DMS153 (cell line): ENCODE data around the gene DOCK9.
A peak's percentile ranks its signal among the peaks of the same experiment; 100 is the strongest.

Source experiments
- DNase-seq: peaks from one replicate; lab custom pipeline; 2025; lab: John Stamatoyannopoulos, UW

The DOCK9 gene

GRCh38 chr13:98976941-98977340 is 923 bp downstream of the DOCK9 start:
- DNase-seq = no peak

DNA sequence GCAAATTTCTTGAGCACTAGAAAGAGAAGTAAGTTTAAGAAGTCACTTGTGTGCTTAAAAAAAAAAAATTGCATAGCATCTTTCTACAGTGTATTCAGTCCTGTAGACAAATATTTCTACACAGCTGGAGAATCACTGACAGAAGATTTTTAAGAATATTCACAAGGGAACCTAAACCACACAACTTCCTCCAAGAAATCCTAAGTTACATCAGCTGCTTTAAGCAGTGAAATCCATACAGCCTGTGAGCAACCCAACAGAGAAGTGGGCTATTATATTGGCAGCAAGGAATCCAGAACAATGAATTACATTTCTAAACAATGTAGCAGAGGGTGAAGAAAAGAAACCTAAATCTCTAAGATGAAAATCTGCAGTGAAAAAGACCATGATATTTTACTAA is 1.5 kb downstream of the DOCK9 start:
- DNase-seq = no peak

DNA sequence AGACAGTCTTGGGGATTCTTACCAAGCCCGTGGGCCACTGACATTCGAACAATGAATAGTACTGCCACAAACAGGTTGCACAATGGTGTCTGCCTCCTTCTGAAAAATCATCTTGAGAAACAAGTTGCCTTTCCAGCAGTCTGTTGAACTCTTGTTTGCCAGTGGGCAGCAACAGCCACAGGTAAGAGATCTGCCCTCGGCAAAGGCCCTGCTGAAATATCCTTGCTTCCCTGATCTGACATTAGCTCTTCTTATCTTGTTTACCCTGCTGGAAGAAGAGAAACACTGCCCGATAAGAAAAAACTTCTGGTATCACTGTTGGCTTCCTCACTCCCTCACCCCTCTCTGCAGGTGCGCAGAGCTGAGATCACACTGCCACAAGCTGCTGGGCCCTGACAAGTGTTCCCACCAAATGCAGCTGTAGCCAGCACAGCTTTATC is 2.0 kb downstream of the DOCK9 start:
- DNase-seq = no peak

GRCh38 chr13:98974053-98974452 is 3.8 kb downstream of the DOCK9 start:
- no peak for DNase-seq

GRCh38 chr13:98972627-98973026 is 5.2 kb downstream of the DOCK9 start:
- DNase-seq = no peak

DNA sequence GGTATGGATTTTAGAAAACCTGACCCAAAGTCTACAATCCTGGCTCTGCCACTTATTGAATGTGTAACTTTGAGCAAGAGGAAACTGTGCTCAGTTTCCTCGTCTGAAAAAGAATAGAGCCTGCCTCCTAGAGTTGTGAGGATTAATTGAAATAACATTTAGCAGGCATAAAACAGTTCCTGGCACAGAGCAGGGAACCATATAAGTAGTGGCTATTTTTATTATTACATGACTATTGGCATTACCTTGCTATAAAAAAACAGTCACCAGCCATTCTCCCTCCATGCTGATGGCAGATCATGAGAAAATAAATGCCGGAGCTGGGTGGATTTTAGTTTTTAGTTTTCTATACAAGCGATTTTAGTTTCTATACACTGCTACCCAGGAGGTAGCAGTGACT is 5.8 kb downstream of the DOCK9 start:
- DNase-seq = no peak

DNA sequence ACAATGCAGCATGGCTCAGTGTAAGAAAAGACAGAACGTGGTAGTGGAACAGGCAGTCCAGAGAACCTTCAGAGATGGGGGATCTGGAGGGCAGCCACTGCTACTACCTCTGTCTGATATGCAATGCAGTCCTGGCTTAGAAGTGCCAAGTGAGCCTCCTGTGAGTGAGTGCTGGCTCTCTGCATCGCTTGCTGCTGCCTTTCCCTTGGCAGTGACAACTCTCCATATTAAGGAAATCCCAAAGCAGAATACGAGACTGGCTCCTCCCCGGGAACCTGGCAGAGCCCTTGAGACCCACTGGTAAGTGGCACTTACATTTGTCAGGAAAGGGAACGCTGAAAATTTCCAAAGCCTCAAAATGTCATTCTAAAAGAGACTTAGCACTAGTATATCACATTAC is 7.5 kb downstream of the DOCK9 start:
- no peak for DNase-seq

DNA sequence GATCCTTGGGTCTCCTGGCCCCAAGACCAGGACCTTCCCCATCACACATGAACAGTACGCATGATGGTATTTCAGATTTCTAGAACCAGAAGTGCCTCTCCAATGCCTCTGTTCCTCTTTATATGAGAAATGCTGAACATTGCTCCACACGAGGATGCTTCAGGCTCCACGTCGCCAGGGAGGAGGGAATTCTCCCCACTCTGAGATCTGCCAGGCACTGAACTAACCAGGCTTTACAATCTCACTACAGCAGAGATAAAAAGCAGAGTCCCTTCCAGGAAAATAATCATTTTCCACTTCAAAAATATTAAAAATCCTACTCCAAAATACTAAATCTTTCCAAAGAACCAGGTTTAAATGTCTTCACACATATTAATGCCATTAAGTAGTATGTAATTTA is 10.4 kb downstream of the DOCK9 start:
- DNase-seq = no peak

DNA sequence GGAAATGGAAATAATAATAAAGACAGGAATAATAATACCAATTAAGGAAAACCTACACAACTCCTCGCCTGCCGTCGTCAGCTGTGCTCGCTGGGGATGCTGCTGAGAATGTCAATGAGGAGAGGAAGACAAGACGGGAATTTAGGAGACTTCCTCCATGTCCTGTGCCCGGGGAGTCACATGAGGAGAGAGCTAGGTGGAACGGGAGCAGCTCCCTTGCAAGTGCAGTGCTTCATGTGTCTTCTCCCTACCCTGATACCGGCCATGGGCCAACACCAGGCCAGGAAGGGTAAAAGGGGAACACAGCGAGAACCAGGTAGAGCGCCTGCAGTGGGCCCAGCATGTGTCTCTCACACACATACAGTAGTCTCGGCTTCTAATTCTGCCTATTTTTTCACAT is 11.8 kb downstream of the DOCK9 start:
- no peak for DNase-seq

DNA sequence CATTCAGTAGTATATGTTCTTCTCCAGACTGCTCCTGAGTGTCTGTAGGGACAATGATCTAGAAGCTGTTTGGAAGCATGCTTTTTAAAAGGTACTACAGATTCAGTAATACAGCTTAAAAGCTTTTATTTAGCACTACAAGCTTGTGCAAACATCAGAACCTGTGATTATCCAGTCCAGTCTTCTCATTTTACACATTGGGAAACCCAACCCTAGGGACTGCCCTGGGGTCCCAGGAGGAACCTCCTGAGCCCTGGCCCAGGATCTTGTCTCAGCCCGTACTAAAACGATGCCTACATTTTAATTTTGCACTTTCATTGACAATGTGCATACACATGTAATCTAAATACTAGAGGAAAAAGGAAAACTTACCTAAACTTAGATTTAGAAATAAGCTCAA is 12.5 kb downstream of the DOCK9 start:
- DNase-seq = peak; percentile 54

GRCh38 chr13:98963917-98964316 is 13.9 kb downstream of the DOCK9 start:
- DNase-seq = no peak

DNA sequence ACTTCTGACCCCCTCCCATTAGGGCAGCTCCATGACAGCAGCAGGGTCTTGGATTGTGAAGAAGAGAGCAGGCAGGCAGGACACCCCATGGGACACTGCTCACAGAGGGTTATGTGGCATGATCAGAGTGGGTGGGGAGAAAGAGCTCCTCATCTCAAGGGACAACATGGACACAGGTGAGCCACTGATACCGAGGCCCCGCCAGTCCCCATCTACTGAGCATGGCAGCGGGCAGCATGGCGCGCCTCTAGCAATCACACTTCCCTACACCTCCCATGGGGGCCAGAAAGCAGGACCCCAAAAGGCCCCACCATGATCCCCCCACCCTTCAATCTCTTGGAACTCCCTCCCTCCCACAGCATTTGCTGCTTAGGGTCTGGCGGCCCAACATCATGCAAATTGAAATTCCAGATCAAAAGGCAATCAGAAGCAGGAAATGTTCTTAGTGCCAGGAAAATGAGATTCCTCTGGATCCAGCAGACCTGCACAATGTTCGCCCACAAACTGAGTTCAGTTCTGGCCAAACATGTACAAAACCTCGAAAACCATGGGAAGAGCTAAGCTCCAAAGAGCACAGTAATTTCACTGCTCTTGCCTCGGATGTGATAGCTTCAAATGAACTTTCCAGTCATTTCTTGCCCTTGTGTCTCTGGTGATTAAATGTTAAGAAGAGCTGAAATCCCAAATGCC is 14.8 kb downstream of the DOCK9 start:
- DNase-seq = no peak

- no peak for DNase-seq
These were observed 16.3 kb downstream of the DOCK9 start for GRCh38 chr13:98961503-98962105.

DNA sequence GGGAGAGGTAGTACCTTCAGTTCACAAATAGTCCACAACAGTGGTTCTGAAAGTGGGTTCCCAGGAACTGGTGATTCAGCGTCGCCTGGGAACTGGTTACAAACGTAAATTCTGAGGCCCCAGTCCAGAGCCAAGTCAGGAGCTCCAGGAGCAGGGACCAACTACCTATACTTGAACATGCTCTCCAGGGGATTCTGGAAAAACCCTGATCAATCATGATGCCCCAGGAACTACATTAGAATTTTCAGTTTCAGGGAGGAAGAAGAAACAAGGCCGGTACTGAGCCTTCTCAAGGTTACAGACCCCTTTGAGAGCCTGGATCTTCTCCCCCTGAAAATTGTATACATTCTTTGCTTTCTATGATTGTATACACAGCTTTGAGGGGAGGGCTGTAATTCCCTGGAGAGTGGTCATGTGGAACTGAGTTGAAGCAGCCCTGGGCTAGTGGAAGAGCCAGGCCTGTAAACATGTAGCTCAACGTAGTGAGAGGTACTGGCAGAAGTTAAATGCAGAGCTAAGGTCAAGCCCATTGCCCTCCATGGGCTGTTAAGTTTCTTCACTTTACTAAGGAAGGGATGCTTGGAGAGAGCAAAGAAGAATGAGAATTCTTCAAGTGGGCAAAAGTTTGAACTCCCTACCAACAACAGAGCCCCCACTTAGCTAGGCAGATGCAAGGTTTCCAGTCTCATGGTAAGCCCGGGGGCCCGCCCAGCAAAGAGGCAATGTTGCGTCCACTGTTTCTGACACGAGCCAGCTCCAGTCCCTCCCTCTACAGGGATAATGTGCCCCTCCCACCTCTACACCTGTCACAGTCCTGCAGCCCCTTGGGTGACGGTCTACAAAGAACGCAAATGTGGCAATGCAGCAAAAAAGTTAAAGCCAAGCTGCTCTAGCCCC is 17.0 kb downstream of the DOCK9 start:
- no peak for DNase-seq

GRCh38 chr13:98959786-98960605 is 17.9 kb downstream of the DOCK9 start:
- no peak for DNase-seq

- DNase-seq = no peak
These were observed 18.6 kb downstream of the DOCK9 start for GRCh38 chr13:98959291-98959690.

- no peak for DNase-seq
These were observed 19.4 kb downstream of the DOCK9 start for GRCh38 chr13:98958443-98958794.

GRCh38 chr13:98957731-98958442 is 20.0 kb downstream of the DOCK9 start:
- no peak for DNase-seq

- no peak for DNase-seq
These were observed 22.5 kb downstream of the DOCK9 start for GRCh38 chr13:98955336-98955735.

DNA sequence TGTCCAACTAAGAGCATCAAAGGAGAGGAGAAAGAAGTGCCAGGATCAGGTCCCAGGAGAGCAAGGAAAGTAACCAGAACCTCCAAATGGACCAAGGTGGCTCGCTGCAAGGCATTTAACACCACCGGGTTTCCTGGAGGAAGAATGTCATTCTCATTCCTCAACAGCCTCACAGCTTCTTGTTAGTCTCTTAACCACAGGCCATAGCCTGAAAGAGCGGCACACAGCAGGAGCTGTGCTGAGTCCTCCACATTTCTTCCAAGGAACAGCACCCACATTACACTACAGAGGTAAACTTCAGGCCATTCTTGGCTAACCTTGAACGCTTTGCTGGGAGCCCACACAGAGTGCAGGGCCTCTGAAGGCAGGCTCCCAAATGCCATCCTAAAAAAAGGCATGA is 23.6 kb downstream of the DOCK9 start:
- DNase-seq = no peak

DNA sequence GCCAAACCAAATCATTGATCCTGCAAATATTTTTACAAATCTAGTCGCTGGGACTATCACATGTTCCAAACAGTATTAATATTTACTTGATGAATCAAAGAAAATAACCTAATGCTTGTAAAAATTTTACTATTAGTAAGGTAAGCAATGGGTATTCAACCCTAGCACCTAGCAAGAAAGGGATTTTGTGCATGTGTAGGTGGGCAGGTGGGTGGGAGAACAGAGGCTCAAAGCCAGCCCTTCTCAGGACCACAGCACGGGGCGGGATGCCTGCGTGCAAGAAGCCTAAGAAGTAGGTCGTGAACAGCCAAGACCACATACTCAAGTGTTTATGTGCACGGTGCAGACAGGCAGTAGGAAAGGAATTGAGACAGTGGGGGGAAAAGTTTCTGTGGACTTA is 26.6 kb downstream of the DOCK9 start:
- DNase-seq = no peak

GRCh38 chr13:98950705-98951104 is 27.2 kb downstream of the DOCK9 start:
- no peak for DNase-seq
